ENCODE data around the gene SAXO1. TPM values are rescaled to one million over a fixed set of nuclear protein-coding genes. Genes with fewer than 3 reads are reported as not detected.

Gene SAXO1
- total RNA-seq, 1 experiment from 2014 or later: not detected

DNA sequence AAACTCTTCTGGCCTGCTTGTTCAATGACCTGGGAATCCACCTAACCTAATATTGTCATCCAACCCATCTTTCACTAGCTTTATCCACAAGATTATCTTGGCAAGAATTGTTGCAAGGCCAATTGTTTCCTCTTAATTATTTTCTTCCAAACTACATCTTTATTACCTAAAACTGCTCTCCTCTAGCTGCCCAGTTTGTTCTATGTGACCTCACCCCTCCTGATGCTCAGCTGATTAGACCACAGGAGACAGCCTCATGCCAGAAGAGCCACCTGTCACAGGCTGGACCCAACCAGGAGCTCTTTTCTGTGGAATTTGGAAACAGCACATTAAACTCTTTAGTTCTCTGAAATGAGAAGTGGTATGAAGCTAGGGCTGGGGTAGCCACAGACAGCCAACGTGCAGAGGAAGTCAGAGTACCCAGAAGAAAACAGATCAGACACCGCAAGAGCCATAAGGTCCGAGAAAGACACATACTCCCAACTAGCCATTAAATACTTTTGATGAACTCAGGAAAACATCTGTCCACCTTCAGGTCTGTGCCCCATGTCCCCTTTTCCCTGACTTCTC, 12.0 kb downstream of the SAXO1 start:
- Histone ChIP-seq H3K27me3 (ENCODE audit: insufficient read depth, low read depth) (no peaks in the 10 kb centered on the region), H3K36me3 (ENCODE audit: low read depth) (no peaks in the 10 kb centered on the region), H4K20me1 (ENCODE audit: insufficient read depth) (no peaks in the 10 kb centered on the region), H3K4me1 (replicated peaks; ENCODE audit: insufficient read depth) (no peaks in the 10 kb centered on the region), H3K4me3 (no peak overlapping the region), H3K79me2 (ENCODE audit: low read depth) (no peaks in the 10 kb centered on the region), H3K9me2 (ENCODE audit: insufficient read depth) (no peaks in the 10 kb centered on the region), H2AFZ (no peak overlapping the region), H3K4me2 (no peak overlapping the region), H3K27ac (no peak overlapping the region), H3F3A (ENCODE audit: insufficient read depth, low read depth) (no peaks in the 10 kb centered on the region), H3K9me3 (ENCODE audit: insufficient read depth, low read depth) (no peaks in the 10 kb centered on the region)
- BruUV-seq (replicated peaks): no TSS peak
- CTCF ChIA-PET: no interaction called here
- POLR2A ChIA-PET (ENCODE audit: unreplicated experiment): no interaction called here
- no peak for TF ChIP-seq EZH2 (IDR thresholded peaks at IDR 0.05; ENCODE audit: low read depth)
- TF ChIP-seq, protein P1, sequence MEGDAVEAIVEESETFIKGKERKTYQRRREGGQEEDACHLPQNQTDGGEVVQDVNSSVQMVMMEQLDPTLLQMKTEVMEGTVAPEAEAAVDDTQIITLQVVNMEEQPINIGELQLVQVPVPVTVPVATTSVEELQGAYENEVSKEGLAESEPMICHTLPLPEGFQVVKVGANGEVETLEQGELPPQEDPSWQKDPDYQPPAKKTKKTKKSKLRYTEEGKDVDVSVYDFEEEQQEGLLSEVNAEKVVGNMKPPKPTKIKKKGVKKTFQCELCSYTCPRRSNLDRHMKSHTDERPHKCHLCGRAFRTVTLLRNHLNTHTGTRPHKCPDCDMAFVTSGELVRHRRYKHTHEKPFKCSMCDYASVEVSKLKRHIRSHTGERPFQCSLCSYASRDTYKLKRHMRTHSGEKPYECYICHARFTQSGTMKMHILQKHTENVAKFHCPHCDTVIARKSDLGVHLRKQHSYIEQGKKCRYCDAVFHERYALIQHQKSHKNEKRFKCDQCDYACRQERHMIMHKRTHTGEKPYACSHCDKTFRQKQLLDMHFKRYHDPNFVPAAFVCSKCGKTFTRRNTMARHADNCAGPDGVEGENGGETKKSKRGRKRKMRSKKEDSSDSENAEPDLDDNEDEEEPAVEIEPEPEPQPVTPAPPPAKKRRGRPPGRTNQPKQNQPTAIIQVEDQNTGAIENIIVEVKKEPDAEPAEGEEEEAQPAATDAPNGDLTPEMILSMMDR (conservative IDR thresholded peaks at IDR 0.05): no peak
- intact Hi-C loops (cut with micrococcal nuclease; ENCODE audit: unreplicated experiment): no loop called here
- no peak for DNase-seq

DNA sequence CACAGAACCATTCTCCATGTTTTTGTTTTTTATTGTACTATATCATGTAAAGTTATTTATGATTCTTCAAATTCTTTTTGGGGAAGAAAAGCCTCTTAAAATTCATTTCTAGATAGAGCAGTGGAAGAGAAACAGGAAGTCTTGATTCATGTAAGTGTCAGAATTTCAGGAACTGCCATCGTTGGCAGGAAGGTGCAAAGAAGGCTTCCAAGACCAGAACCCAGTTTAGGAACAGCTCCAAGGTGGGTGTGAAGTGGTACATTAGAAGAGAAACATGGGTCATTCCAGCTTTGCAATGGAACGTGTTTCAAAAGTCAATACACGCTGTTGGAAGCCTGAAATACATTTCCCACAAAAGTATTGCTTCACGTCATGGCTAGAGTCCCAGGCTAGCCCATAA, 14.8 kb downstream of the SAXO1 start:
- no peaks in the 10 kb centered on the region for H3K9me2 ChIP-seq (ENCODE audit: insufficient read depth)
- CTCF ChIA-PET: no interaction called here
- no peaks in the 10 kb centered on the region for H4K20me1 ChIP-seq (ENCODE audit: insufficient read depth)
- no peaks in the 10 kb centered on the region for H3K36me3 ChIP-seq (ENCODE audit: low read depth)
- H3K27me3 ChIP-seq (ENCODE audit: insufficient read depth, low read depth): no peaks in the 10 kb centered on the region
- POLR2A ChIA-PET (ENCODE audit: unreplicated experiment): no interaction called here
- no peak overlapping the region for H3K4me2 ChIP-seq
- H3K4me1 ChIP-seq (replicated peaks; ENCODE audit: insufficient read depth): no peaks in the 10 kb centered on the region
- no TSS peak for BruUV-seq (replicated peaks)
- no peaks in the 10 kb centered on the region for H3F3A ChIP-seq (ENCODE audit: insufficient read depth, low read depth)
- intact Hi-C loops (cut with micrococcal nuclease; ENCODE audit: unreplicated experiment): no loop called here
- H3K79me2 ChIP-seq (ENCODE audit: low read depth): no peaks in the 10 kb centered on the region
- DNase-seq: no peak
- no peaks in the 10 kb centered on the region for H3K9me3 ChIP-seq (ENCODE audit: insufficient read depth, low read depth)
- no peak overlapping the region for H2AFZ ChIP-seq
- TF ChIP-seq EZH2 (IDR thresholded peaks at IDR 0.05; ENCODE audit: low read depth): no peak
- TF ChIP-seq, protein P1 (conservative IDR thresholded peaks at IDR 0.05): no peak
- no peak overlapping the region for H3K27ac ChIP-seq
- no peak overlapping the region for H3K4me3 ChIP-seq

DNA sequence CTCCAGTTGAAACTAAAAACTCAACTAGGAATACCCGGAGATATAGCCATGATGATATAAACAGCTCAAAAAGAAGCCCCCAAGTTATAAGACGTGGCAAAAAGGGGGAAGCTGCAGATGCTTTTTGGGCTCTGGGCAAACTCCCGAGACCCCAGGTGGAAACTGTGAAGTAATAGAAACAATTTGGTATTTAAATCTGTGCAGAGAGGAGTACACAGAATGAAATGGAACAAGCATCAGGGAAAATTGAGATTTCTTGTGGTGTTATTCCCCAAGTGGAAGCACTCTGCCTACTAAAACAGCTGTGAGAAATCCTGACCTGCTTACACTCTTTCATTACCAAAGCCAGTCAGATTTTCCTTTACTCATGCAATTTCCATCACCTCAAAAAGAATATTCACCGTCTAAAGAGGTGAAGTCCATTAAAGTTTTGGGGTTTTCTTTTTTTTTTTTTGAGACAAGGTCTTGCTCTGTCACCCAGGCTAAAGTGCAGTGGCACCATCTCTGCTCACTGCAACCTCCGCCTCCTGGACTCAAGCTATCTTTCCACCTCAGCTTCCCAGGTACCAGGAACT, 23.5 kb downstream of the SAXO1 start:
- H3K36me3 ChIP-seq (ENCODE audit: low read depth): no peaks in the 10 kb centered on the region
- H3K27ac ChIP-seq: no peak overlapping the region
- no peak overlapping the region for H2AFZ ChIP-seq
- intact Hi-C loops (cut with micrococcal nuclease; ENCODE audit: unreplicated experiment): no loop called here
- no peak overlapping the region for H3K4me2 ChIP-seq
- no peaks in the 10 kb centered on the region for H4K20me1 ChIP-seq (ENCODE audit: insufficient read depth)
- DNase-seq: no peak
- peaks cover 8% of the 10 kb centered on the region; the same call in 1 of the 2 replicates for H3K27me3 ChIP-seq (ENCODE audit: insufficient read depth, low read depth)
- no peaks in the 10 kb centered on the region for H3K4me1 ChIP-seq (replicated peaks; ENCODE audit: insufficient read depth)
- TF ChIP-seq, protein P1 (conservative IDR thresholded peaks at IDR 0.05): no peak
- TF ChIP-seq EZH2 (IDR thresholded peaks at IDR 0.05; ENCODE audit: low read depth): no peak
- POLR2A ChIA-PET (ENCODE audit: unreplicated experiment): no interaction called here
- H3K4me3 ChIP-seq: no peak overlapping the region
- H3F3A ChIP-seq (ENCODE audit: insufficient read depth, low read depth): no peaks in the 10 kb centered on the region
- no peaks in the 10 kb centered on the region for H3K9me2 ChIP-seq (ENCODE audit: insufficient read depth)
- no TSS peak for BruUV-seq (replicated peaks)
- no peaks in the 10 kb centered on the region for H3K79me2 ChIP-seq (ENCODE audit: low read depth)
- no peaks in the 10 kb centered on the region for H3K9me3 ChIP-seq (ENCODE audit: insufficient read depth, low read depth)
- CTCF ChIA-PET: no interaction called here
